Nephron (organoid): ENCODE measurements around the gene ELL.
A peak's percentile ranks its signal among the peaks of the same experiment; 100 is the strongest.

Experiments used
- H3K27ac Mint-ChIP-seq, 3 experiments: 2 replicates each; pipeline ENCODE4 v1.8.0; 2020; ENCODE audit warnings: mixed read lengths in 3 of 3, mild to moderate bottlenecking in 2 of 3, moderate library complexity in 1 of 3
- H3K27me3 Mint-ChIP-seq: 2 replicates; pipeline ENCODE4 v1.8.0; 2021; ENCODE audit warnings: low read depth, mild to moderate bottlenecking, moderate library complexity, mixed read lengths
- H3K36me3 Mint-ChIP-seq: 2 replicates; pipeline ENCODE4 v1.8.0; 2020; ENCODE audit warnings: low read depth, mixed read lengths
- H3K4me1 Mint-ChIP-seq: 2 replicates; pipeline ENCODE4 v1.8.0; 2020; ENCODE audit warnings: mixed read lengths
- H3K4me3 Mint-ChIP-seq, 3 experiments: 2 replicates each; pipeline ENCODE4 v1.8.0; 2020; ENCODE audit warnings: mild to moderate bottlenecking in 3 of 3, mixed read lengths in 3 of 3, moderate library complexity in 2 of 3
- H3K9me3 Mint-ChIP-seq: 2 replicates; pipeline ENCODE4 v1.8.0; 2020; ENCODE audit warnings: mixed read lengths
- CTCF ChIP-seq, 3 experiments: fragments of 200-600 bp; sonication (generic); IDR thresholded peaks; one replicate each; pipeline ENCODE4 v1.5.0; 2021; ENCODE audit warnings: antibody characterized with exemption in 3 of 3; ENCODE audit not compliant: unreplicated experiment in 3 of 3

ELL gene

GRCh38 chr19:18456974-18457373 is 64.9 kb downstream of the ELL start:
- Mint-ChIP-seq H3K27me3 (no peaks in the 10 kb centered on the region), H3K4me3 (no peak overlapping the region), H3K36me3 (peaks cover 35% of the 10 kb centered on the region), H3K9me3 (no peaks in the 10 kb centered on the region), H3K4me1 (peaks cover 38% of the 10 kb centered on the region), H3K27ac (no peak overlapping the region)
- TF ChIP-seq CTCF (IDR thresholded peaks at IDR 0.05; ENCODE audit: unreplicated experiment in 3 of 3): no peak

- TF ChIP-seq CTCF (IDR thresholded peaks at IDR 0.05; ENCODE audit: unreplicated experiment in 3 of 3): no peak
- H3K4me1 Mint-ChIP-seq: peaks cover 31% of the 10 kb centered on the region
- H3K9me3 Mint-ChIP-seq: no peaks in the 10 kb centered on the region
- peaks cover 28% of the 10 kb centered on the region for H3K36me3 Mint-ChIP-seq
- H3K4me3 Mint-ChIP-seq: no peak overlapping the region
- H3K27ac Mint-ChIP-seq: no peak overlapping the region
- no peaks in the 10 kb centered on the region for H3K27me3 Mint-ChIP-seq
Observed at GRCh38 chr19:18456279-18456678, 65.6 kb downstream of the ELL start.

GRCh38 chr19:18453269-18454024 is 68.4 kb downstream of the ELL start:
- H3K27me3 Mint-ChIP-seq: no peaks in the 10 kb centered on the region
- TF ChIP-seq CTCF (IDR thresholded peaks at IDR 0.05; ENCODE audit: unreplicated experiment in 3 of 3): no peak
- peaks cover 23% of the 10 kb centered on the region for H3K4me1 Mint-ChIP-seq
- H3K36me3 Mint-ChIP-seq: peaks cover 36% of the 10 kb centered on the region
- no peak overlapping the region for H3K4me3 Mint-ChIP-seq
- peak overlapping the region in 1 of 3 experiments; percentile 16 for H3K27ac Mint-ChIP-seq
- H3K9me3 Mint-ChIP-seq: no peaks in the 10 kb centered on the region

- Mint-ChIP-seq H3K27ac (peak overlapping the region in 2 of 3 experiments; percentile 45 to 51), H3K9me3 (no peaks in the 10 kb centered on the region), H3K36me3 (peaks cover 32% of the 10 kb centered on the region), H3K4me3 (no peak overlapping the region), H3K27me3 (no peaks in the 10 kb centered on the region), H3K4me1 (peaks cover 23% of the 10 kb centered on the region)
- TF ChIP-seq CTCF (IDR thresholded peaks at IDR 0.05; ENCODE audit: unreplicated experiment in 3 of 3): no peak
Observed at GRCh38 chr19:18452386-18452785, 69.5 kb downstream of the ELL start.

GRCh38 chr19:18450931-18451836 is 70.7 kb downstream of the ELL start:
- no peaks in the 10 kb centered on the region for H3K9me3 Mint-ChIP-seq
- no peak overlapping the region for H3K27ac Mint-ChIP-seq
- TF ChIP-seq CTCF (IDR thresholded peaks at IDR 0.05; ENCODE audit: unreplicated experiment in 3 of 3): peak; percentile 95 to 97 (median 97)
- peaks cover 32% of the 10 kb centered on the region for H3K4me1 Mint-ChIP-seq
- H3K4me3 Mint-ChIP-seq: no peak overlapping the region
- no peaks in the 10 kb centered on the region for H3K27me3 Mint-ChIP-seq
- H3K36me3 Mint-ChIP-seq: peaks cover 28% of the 10 kb centered on the region
